Hematopoietic multipotent progenitor cell treated with erythropoietin and hydrocortisone succinate and interleukin-3 and kit ligand, for 4 days (in vitro differentiated cells): ENCODE data around the gene TTC7B.
"Not testable (repeated sequence)": the region's sequence is repeated elsewhere in the genome, so short reads cannot be mapped to it uniquely, and the experiment has no call there.

Experiments
- DNase-seq: peaks from one replicate; pipeline ENCODE4 v3.0.0-alpha.2; 2015

TTC7B gene, protein sequence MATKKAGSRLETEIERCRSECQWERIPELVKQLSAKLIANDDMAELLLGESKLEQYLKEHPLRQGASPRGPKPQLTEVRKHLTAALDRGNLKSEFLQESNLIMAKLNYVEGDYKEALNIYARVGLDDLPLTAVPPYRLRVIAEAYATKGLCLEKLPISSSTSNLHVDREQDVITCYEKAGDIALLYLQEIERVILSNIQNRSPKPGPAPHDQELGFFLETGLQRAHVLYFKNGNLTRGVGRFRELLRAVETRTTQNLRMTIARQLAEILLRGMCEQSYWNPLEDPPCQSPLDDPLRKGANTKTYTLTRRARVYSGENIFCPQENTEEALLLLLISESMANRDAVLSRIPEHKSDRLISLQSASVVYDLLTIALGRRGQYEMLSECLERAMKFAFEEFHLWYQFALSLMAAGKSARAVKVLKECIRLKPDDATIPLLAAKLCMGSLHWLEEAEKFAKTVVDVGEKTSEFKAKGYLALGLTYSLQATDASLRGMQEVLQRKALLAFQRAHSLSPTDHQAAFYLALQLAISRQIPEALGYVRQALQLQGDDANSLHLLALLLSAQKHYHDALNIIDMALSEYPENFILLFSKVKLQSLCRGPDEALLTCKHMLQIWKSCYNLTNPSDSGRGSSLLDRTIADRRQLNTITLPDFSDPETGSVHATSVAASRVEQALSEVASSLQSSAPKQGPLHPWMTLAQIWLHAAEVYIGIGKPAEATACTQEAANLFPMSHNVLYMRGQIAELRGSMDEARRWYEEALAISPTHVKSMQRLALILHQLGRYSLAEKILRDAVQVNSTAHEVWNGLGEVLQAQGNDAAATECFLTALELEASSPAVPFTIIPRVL

DNA sequence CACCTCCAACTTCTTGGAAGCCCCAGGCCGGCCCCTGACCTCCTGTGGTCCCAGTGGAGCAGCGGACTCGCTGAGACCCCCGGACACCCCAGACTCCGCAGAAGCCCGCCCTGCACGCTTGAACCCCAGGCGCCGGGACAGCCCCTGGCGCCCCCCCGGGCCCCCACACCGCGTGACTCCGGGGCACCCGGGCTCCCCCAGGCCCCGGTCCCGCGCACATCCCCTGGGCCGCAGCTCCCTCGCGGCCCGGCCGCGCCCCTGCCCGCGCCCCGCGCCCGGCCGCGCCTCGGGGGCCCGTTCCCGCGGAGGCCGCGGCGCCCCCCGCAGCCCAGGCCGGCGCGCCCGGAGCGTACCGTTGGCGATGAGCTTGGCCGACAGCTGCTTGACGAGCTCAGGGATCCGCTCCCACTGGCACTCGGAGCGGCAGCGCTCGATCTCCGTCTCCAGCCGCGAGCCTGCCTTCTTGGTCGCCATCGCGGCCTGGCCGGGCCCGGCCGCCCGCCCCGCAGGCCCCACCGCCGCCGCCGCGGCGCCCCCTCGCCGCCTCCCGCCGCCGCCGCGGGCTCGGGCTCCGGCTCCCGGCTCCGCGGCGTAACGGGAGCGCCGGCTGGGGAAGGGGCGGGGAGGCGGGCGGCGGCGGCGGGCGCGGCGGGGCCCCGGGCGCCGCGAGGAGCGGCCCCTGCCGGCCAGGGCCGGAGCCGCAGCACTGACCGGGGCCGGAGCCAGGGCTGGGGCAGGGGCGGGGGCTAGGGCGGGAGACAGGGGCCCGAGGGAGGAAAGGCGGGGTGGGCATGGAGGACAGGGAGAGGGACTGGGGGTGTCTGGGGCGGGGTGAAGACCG lies at the start of gene TTC7B:
TTC7B (minus strand) TSS at position 609 of the 841 bp plus-strand sequence; CDS start at position 474, 135 bp downstream.
- DNase-seq, result peak; percentile 69

DNA sequence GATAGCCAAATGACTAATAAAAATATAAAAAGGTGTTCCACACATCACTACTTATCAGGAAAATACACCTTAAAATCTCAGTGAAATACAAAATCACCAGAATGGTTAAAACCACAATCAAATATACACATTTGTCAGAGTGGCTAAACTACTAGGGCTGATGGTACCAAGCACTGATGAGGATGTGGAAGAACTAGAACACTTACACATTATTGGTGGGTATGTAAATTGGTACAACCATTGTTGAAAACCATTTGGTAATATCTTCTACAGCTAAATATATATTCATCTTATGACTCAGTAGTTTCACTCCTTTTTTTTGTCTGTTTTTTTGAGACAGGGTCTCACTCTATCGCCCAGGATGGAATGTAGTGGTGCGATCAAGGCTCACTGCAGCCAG lies 48.5 kb upstream of the TTC7B start:
- no peak for DNase-seq

DNA sequence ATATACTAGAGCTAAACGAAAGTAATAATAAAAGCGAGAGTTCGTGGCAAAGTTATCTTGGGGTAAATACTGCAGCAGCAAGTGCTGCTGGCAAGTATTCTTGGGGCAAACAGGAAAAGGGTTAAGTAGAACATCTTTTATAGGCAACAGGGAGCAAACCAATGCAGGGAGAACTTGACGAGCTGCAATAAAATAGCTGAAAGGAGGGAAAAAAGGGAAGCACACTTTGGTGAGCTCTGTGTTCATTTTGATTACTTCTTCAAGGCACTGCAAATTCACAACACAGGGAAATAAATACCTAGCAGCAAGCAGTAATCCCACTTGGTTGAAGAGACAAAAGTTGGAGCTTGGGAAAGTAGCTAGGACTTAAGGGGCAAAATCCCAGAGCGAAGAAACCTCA lies 42.3 kb upstream of the TTC7B start:
- DNase-seq, result no peak

DNA sequence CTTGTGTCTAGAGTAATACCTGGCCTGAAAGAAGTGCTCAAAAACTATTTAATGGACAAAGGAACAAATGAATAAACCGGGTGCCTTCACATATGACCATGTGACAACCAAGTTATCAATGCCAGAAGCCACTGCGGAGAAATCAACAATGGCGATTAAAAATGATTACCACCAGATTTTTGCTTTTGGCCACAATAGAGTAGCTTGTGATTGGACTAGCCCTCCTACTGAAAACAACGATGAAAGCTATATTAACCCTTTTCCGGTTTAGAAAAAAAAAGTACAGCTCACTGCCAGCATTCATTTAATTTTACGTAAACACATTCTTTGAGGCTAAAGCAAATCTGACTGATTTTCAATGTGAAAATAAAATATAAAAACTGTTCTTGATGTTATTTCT lies 41.6 kb upstream of the TTC7B start:
- DNase-seq, result no peak

DNA sequence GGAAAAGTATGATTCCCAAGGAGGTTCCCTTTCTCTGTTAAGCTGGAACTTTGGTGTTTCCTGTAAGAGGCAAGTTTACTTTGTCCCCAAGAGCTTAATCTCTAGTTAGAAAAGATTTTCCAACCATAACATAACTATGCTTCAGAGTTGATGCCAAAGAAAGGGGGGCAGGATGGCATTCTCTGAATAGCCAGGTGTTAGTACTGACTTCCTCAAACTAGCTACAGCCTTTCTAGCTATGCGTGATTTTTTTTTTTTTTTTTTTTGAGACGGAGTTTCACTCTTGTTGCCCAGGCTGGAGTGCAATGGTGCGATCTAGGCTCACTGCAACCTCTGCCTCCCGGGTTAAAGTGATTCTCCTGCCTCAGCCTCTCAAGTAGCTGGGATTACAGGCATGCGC lies 39.9 kb upstream of the TTC7B start:
- not testable (repeated sequence) for DNase-seq

DNA sequence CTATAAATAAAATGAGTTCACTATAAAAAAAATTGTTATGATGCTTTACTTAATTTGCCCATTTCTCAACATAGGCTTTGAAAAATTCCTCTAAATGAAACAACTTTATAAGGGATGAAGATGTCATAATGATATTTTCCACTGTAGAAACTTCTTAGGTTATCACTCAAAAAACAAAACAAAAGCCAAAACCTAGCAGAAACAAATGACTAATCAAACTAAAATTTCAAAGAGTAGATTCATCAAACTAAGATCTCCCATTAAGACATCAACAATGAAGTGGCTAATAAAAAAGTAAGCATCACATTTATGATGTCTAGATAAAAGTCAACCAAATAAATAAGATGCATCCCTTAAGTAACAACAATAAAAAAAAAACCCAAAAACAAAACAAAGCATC lies 36.9 kb upstream of the TTC7B start:
- no peak for DNase-seq

DNA sequence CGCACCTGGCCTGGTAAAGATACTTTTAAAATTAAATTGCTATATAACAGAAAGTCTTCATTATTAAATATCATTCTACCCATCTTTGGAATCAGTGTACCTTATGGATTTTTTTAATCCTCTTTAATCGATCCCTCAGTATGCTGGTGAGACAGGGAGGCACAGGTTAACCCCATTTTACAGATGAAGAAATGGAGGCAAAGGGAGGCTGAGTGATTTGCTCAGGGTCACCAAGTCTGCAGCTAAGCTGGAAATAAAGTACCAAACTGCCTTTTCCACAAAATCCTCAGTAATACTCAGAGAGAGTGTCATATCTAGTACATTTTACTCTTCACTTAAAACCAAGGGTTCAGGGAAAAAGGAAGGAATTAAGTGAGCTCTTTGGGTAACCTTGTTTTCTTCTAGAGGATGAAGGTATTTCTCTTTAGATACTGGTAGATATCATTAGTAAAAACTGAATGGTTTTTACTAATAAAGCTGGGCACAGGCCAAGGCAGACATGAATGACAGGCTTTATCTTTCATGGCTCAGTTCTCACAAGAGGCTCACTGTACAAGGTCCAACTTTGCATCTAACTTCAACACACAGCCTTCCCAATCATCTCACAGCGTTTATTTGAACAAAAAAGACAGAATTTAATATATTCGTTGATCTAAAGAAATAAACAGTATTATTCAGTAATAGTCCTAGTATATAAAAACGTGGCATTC lies 35.3 kb upstream of the TTC7B start:
- DNase-seq, result no peak

DNA sequence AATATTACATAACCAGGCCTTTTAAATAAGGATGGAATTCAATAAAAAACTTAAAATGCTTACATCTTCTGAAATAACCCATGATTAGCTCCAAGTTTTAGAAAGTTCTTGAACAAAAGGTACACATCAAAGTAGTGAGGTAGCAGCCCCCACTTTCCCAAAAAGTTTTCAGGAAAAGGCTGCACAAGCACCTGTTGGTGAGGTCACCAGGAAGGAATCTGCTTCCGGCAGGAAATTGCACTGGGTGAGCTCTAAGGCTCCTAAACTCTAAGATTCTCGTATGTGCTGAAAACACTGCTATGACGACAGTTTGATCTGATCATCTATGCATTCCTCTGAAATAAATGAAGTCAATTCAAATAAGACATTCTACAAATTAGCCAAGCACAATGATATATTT lies 34.3 kb upstream of the TTC7B start:
- no peak for DNase-seq

DNA sequence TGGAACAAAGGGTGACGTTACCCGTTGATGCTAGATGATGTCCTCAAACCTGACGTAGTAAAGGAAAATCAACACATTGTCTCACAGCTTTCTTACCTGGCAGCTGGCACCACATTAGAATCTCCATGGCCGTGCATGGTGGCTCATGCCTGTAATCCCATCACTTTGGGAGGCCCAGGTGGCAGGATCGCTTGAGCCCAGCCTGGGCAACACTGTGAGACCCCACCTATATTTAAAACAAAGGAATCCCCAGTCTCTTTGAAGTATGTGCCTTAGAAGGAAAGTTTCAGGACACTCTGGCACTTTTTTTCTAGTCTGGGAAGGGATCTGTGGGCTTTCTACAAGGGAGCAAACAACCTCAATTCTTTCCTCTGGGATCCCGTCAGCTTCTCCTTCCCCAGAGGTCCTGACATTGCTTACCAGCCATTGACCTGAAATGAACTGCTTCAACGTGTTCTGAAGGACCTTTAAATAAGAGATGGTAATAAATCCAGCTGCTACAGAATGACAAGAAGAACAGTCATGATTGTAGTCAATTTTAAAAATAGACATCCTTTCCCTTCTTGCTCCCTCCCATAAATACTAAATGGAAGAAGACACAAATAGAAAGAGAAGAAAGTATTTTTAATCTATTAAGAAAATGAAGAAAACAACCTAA lies 33.7 kb upstream of the TTC7B start:
- no peak for DNase-seq

DNA sequence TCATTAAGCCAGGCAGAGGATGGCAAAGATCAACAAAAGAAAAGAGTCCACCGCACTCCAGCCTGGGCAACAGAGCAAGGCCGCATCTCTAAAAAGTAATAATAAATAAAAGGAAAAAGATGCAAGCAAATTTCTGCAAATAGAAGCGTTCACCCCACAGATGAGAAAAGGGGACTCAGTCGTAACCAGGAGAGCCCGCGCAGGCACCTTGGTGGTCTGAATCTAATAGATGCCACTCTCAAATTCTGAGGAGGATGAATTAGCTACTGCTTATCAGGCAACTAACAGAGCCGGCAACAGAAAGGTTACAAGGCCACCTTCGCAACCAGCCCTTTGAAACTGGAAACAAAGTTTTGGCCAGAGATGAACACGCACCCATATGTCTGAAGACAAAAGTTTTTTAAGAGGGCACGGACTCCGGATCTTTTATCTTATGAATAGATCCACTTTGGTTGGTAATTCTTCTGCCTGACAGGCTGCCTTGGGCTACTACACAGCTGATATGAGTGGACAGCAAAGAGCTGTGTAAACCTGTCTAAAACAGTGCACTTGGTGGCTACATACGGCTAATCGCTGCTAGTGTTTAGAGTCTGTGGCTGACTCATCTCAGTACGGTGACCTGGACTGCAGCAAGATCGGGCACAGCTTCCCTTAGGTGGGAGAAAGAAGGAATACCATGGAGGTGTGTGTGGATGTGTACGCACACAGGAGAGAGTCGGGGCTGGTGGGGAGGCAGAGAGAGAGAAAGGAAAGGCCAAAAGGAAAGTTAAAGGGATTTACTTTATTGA lies 32.9 kb upstream of the TTC7B start:
- DNase-seq, result no peak

DNA sequence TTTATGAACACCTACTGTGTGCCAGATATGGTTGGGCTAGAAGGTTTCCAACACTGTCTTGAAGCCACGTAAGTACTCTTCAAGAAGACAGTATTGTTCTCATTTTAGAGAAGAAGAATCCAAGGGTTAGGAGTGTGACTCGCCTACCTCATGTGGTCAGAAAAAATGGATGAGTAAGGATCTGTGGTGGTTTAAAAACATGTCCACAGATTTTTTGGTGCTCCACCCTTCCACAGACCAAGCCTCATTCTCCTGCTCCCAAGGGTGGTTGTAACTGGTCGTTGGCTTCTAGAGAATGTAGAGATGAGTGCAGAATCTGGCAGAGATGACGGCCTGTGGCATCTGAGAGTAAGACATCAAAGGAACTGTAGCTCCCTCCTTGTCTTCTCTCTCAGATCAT lies 30.3 kb upstream of the TTC7B start:
- DNase-seq, result no peak

DNA sequence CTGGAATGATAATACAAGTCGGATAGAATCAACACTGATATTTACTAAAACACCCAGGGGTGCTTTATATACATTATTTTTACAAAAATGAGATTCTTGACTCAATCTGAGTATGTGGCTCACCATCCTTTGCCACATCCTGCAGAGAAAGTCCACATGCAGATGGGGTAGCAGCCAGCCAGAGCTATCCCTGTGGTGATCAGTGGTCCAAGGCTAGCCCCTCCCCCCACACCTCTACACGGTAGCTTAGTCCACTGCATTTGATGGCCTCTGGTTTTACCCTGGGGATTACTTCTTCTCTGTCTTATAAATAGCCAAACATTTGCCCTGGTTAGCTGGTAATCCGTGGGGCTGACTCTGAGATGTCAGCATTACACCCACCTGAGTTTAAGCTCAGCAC lies 28.1 kb upstream of the TTC7B start:
- DNase-seq, result no peak

DNA sequence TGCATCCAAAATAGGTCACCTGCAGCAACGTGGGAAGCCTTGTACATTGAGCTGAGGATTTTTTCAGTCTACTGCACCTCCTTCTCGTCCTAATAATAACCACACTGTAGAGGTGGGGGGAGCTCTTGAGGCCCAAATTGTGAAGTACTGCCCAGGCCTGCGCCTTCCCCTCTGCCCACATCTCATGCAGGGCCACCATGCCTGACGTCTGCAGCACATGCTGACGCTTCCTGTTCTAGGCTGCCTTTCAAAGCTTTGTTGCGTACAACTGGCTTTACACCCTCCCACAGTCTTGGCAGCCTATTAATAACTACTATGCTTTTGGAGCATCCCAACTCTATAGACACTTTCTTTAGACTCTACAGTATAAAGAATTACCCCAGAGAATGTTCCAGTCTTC lies 26.5 kb upstream of the TTC7B start:
- DNase-seq, result peak; percentile 44

DNA sequence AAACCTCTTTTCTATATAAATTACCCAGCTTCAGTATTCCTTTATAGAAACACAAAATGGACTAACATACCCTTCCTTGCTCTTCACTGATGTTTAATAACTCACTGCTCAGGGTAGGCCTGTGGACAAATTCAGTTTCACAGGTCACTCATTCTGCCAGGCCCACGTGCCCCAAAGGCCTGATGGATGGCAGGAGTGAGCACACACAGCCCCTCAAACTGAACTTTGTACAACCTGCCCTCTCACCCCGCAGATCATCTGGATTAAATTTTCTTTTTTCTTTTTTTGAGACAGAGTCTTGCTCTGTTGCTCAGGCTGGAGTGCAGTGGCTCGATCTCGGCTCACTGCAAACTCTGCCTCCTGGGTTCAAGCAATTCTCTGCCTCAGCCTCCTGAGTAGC lies 24.4 kb upstream of the TTC7B start:
- DNase-seq, result not testable (repeated sequence)

DNA sequence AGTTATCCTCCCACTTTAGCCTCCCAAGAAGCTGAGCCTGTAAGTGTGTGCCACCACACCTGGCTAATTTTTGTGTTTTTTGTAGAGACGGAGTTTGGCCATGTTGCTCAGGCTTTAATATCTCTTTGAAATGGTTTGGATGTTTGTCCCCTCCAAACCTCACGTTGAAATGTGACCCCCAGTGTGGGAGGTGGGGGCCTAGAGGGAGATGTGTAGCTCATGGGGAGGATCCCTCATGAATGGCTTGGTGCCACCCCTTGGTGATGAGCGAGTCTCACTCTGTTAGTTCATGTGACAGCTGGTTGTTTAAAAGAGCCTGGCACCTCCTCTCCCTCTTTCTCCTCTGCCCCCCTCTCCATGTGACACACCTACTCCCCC lies 23.6 kb upstream of the TTC7B start:
- no peak for DNase-seq

DNA sequence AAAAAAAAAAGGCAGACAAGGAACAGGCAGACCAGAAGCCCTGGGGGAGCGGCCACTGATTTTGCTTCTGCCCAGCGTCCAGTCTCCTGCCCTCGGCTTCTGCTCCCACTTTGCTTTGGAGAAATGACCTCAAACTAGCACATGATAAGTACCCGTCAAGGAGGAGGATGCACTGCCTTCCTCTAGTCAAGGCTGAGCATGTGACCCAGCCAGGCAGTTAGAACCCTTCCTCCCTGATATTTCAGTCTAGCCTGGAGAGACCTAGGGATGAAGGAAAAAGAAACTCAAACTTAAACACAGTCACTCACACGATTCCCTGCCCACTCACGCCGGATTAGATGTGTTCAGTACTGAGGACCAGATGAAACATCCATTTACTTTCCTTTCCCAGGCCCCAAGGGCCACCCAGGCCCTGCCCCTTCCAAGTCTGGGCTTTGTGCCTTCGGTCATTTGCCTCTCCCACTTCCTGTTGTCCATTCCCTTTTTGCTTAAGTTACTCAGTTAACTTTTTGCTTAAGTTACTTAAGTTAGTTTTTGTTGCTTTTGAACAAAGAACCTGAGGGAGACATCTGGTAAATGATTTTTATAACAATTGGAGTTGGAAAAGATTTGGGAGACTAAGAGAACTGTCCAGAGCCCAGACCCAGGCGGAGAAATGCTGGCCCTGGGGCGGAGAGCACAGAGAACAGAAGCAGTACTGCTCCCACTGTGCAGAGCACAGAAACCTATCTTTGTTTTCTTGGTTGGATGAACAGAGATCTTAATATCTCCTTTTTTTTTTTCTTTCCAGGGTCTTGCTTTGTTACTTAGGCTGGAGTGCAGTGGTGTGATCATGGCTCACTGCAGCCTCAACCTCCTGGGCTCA lies 23.0 kb upstream of the TTC7B start:
- DNase-seq, result no peak

DNA sequence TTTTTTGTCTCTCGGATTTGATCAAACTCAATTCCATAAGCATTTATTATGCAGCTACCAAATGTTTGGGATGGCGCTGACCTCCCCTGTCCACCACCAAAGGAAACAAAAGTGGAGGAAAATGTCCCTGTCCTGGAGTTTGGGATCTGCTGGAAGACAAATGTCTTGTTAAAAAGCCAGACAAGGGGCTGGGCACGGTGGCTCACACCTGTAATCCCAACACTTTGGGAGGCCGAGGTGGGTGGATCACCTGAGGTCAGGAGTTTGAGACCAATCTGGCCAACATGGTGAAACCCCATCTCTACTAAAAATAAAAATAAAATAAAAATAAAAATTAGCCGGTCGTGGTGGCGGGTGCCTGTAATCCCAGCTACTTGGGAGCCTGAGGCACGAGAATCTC lies 22.3 kb upstream of the TTC7B start:
- not testable (repeated sequence) for DNase-seq

DNA sequence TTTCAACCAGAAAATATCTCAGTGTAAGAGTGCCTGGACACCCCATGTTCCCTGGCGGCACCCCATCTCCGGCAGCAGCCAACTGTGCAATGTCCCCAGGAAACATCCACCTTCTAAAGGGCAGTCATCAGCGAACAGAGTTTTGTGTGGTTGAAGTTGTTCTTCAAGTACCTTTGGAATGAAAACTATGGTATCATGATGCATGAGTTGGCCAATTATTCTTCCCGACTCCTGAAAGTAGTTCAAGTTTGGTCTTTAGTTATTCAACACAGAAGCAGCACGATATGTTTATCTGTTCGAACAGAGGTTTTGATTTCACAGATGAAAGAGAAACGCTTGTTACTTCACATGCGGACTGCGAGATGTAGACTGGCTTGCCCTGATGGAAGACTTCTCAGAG lies 21.1 kb upstream of the TTC7B start:
- no peak for DNase-seq

DNA sequence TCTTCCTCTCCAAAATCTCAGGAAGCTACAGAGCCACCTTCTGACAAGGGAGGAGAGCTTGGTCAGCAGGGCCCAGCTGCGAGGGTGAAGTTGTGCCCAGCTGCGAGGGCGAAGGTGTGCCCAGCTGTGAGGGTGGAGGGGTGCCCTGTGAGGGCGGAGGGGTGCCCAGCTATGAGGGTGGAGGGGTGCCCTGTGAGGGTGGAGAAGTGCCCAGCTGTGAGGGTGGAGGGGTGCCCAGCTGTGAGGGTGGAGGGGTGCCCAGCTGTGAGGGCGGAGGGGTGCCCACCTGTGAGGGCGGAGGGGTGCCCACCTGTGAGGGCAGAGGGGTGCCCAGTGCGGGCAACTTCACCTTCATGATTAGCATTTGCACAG lies 20.4 kb upstream of the TTC7B start:
- DNase-seq, result no peak

DNA sequence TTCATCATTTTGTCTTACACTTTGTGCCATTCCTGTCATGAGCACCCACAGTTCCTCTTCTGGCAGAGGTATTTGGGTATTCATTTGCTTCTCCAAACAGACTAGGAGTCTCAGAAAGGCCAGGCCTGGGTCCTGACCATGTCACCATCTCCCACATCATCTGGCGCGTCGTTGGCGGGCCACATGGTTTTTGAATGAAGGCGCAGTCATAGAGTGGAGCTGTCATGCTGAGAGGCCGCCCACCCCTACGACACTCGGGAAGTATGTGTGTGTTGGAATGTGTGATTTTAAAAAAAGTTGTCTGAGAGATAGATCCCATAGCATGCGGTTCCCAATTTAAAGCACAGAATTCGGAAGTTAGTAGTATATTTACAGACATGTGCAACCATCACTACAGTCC lies 15.6 kb upstream of the TTC7B start:
- DNase-seq, result no peak
